GM23338 (cell line): ENCODE measurements around the gene ELF5.

ENCODE experiments used
- CREB1 ChIP-seq: fragments of 250-450 bp; sonication (Bioruptor Pico); IDR thresholded peaks from 2 replicates; pipeline ENCODE4 v1.5.0; 2020; ENCODE audit warnings: low read depth, mild to moderate bottlenecking, moderate library complexity
- CTCF ChIP-seq, 2 experiments: fragments of 200-600 bp in 1 of 2; sonication (generic) in 1 of 2; conservative IDR thresholded peaks; 2 replicates each; pipeline versions ENCODE4 v1.5.1 to v1.6.1; 2016 to 2017; ENCODE audit warnings: antibody characterized with exemption in 2 of 2, low read depth in 2 of 2, mild to moderate bottlenecking in 2 of 2, moderate library complexity in 1 of 2
- ETS1 ChIP-seq: IDR thresholded peaks from 2 replicates; pipeline ENCODE4 v1.6.1; 2016; ENCODE audit warnings: antibody characterized with exemption
- EZH2 ChIP-seq: fragments of 200-600 bp; sonication (generic); IDR thresholded peaks from one replicate; pipeline ENCODE4 v1.8.0; 2017; ENCODE audit warnings: antibody characterized with exemption, mild to moderate bottlenecking, low read depth; ENCODE audit not compliant: unreplicated experiment
- EZH2phosphoT487 ChIP-seq: fragments of 200-600 bp; sonication (generic); IDR thresholded peaks from one replicate; pipeline ENCODE4 v1.8.1; 2018; ENCODE audit warnings: antibody characterized with exemption; ENCODE audit not compliant: unreplicated experiment
- JUNB ChIP-seq: IDR thresholded peaks from one replicate; pipeline ENCODE4 v1.6.1; 2016; ENCODE audit warnings: antibody characterized with exemption; ENCODE audit not compliant: unreplicated experiment
- NANOG ChIP-seq: IDR thresholded peaks from 2 replicates; pipeline ENCODE4 v1.6.1; 2016; ENCODE audit warnings: antibody characterized with exemption, borderline replicate concordance
- POLR2AphosphoS5 ChIP-seq: IDR thresholded peaks from 2 replicates; pipeline ENCODE4 v1.6.1; 2016; ENCODE audit warnings: antibody characterized with exemption, low read depth
- REST ChIP-seq: IDR thresholded peaks from one replicate; pipeline ENCODE4 v1.6.1; 2018; ENCODE audit warnings: antibody characterized with exemption; ENCODE audit not compliant: unreplicated experiment
- STAT1 ChIP-seq: IDR thresholded peaks from one replicate; pipeline ENCODE4 v1.6.1; 2016; ENCODE audit warnings: antibody characterized with exemption; ENCODE audit not compliant: unreplicated experiment
- ZNF114 ChIP-seq: fragments of 250-450 bp; sonication (Bioruptor Pico); IDR thresholded peaks from 2 replicates; pipeline ENCODE4 v1.5.0; 2020; ENCODE audit warnings: mild to moderate bottlenecking, moderate library complexity
- ZNF331 ChIP-seq: fragments of 250-450 bp; sonication (Bioruptor Pico); IDR thresholded peaks from 2 replicates; pipeline ENCODE4 v1.5.0; 2020; ENCODE audit warnings: low read depth, mild to moderate bottlenecking, moderate library complexity
- ZNF462 ChIP-seq: fragments of 250-450 bp; sonication (Bioruptor Pico); IDR thresholded peaks from 2 replicates; pipeline ENCODE4 v1.5.0; 2020; ENCODE audit warnings: mild to moderate bottlenecking, moderate library complexity

- TF ChIP-seq POLR2AphosphoS5, result no peak
- no peak for TF ChIP-seq CTCF (conservative IDR thresholded peaks at IDR 0.05; ENCODE audit: low read depth in 2 of 2)
- no peak for TF ChIP-seq ZNF331 (CRISPR knock-in tag)
- TF ChIP-seq CREB1 (CRISPR knock-in tag), result no peak
- TF ChIP-seq EZH2, result no peak
- TF ChIP-seq EZH2phosphoT487, result no peak
- no peak for TF ChIP-seq ETS1
- no peak for TF ChIP-seq REST
- TF ChIP-seq NANOG, result no peak
- no peak for TF ChIP-seq STAT1
- no peak for TF ChIP-seq JUNB
- TF ChIP-seq ZNF114 (CRISPR knock-in tag), result no peak
- TF ChIP-seq ZNF462, result no peak
Measured at GRCh38 chr11:34558673-34559072, 45.1 kb upstream of the ELF5 start.
